HUES6 (cell line): Measurements from ENCODE around the gene TMC6.
"Not testable (repeated sequence)": the region's sequence is repeated elsewhere in the genome, so short reads cannot be mapped to it uniquely, and the experiment has no call there.

Experiments
- H3K27ac ChIP-seq: 2 replicates; pipeline ENCODE4 v1.7.0; 2013; ENCODE audit warnings: low read depth, mild to moderate bottlenecking, low read length, inconsistent platforms
- H3K27me3 ChIP-seq: 2 replicates; pipeline ENCODE4 v1.6.1; 2013; ENCODE audit warnings: low read length; ENCODE audit not compliant: control insufficient read depth, insufficient read depth
- H3K36me3 ChIP-seq: 2 replicates; pipeline ENCODE4 v1.6.1; 2013; ENCODE audit warnings: low read length; ENCODE audit not compliant: control insufficient read depth, insufficient read depth
- H3K4me1 ChIP-seq: 2 replicates; pipeline ENCODE4 v1.6.1; 2013; ENCODE audit warnings: low read length; ENCODE audit not compliant: control insufficient read depth, insufficient read depth
- H3K4me3 ChIP-seq: 2 replicates; pipeline ENCODE4 v1.5.1; 2013; ENCODE audit warnings: low read depth, low read length
- H3K9ac ChIP-seq: one replicate; pipeline ENCODE4 v1.6.1; 2013; ENCODE audit warnings: mild to moderate bottlenecking, low read length
- H3K9me3 ChIP-seq: 2 replicates; pipeline ENCODE4 v1.6.1; 2013; ENCODE audit warnings: low read depth, low read length; ENCODE audit not compliant: control insufficient read depth, insufficient read depth

TMC6 gene

DNA sequence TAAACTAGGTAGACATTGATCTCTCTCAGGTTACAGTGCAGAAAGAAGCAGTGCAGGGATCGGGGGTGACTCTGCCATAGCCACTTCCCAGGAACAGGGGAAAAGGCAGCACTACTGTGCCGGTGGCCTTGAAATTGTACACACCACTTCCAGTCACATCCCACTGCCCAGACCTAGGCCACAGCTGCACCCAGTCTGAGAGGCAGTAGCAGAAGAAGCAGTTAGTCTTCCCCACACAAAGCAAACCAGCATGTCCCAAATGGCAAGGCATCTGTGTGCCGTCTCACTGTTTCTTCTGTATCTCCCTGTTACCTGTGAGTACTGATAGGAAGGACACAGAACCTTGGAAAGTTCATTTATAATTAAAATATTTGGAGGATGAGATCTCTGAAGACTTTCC is 47.0 kb downstream of the TMC6 start:
- no peaks in the 10 kb centered on the region for H3K27me3 ChIP-seq
- no peak overlapping the region for H3K27ac ChIP-seq
- H3K4me1 ChIP-seq, result no peaks in the 10 kb centered on the region
- H3K4me3 ChIP-seq, result no peak overlapping the region
- H3K36me3 ChIP-seq, result peaks cover 65% of the 10 kb centered on the region
- H3K9ac ChIP-seq, result no peak overlapping the region
- H3K9me3 ChIP-seq, result no peaks in the 10 kb centered on the region

DNA sequence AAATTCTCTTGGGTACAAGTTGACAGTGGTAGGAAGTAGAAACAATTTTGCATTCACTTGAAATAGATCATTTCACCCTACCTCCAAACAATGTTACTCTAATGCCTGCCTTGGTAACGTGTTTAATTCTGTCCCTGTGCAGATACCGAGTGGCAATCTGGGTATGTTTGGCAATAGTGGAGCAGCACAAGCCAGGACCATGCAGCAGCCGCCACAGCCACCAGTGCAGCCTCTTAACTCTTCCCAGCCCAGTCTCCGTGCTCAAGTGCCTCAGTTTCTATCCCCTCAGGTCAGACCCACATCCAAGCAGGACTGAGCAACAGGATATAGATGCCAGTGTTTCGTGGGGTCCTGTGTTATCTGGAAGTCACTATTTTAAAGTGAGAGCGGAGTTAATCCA is 49.3 kb downstream of the TMC6 start:
- H3K4me3 ChIP-seq, result no peak overlapping the region
- peaks cover 84% of the 10 kb centered on the region for H3K36me3 ChIP-seq
- no peaks in the 10 kb centered on the region for H3K9me3 ChIP-seq
- no peak overlapping the region for H3K27ac ChIP-seq
- no peaks in the 10 kb centered on the region for H3K4me1 ChIP-seq
- no peaks in the 10 kb centered on the region for H3K27me3 ChIP-seq
- H3K9ac ChIP-seq, result no peak overlapping the region

DNA sequence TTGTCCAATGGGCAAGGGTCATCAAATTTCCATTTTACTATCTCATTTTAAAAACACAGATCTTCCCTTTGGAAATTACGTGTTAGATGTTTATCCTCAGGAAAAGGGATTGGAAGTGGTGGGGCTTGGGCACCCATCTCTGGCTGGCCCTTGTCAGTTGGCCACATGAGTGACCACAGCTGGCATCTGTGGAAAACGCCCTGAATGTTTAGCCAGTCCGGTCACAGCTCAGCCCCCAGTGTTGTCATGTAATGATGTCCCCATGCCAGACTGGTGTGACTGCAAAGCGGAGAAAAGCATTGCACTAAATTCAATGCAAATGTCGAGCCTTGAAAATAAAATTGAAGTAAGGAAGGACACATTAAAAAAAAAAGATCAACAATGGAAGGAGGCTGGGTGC is 53.0 kb downstream of the TMC6 start:
- no peak overlapping the region for H3K4me3 ChIP-seq

DNA sequence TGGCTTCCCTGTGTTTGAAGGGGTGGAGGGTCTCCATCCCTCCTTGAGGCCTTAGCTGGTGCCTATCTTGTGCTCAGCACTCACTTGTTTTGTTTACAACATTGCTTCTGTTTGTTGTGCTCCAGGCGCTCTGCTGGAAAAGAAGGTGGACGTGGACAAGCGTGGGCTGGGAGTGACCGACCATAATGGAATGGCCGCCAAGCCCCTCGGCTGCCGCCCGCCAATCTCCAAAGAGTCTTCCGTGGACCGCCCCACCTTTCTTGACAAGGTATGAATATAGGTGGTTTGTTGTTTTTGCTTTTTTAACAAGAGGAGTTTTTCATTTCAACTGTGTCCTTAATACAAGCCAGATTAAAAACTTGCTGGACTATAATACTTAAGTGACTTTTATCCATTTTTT is 53.5 kb downstream of the TMC6 start:
- no peaks in the 10 kb centered on the region for H3K9me3 ChIP-seq
- H3K4me1 ChIP-seq, result no peaks in the 10 kb centered on the region
- peaks cover 94% of the 10 kb centered on the region for H3K36me3 ChIP-seq
- H3K9ac ChIP-seq, result no peak overlapping the region
- H3K4me3 ChIP-seq, result no peak overlapping the region
- no peak overlapping the region for H3K27ac ChIP-seq
- H3K27me3 ChIP-seq, result no peaks in the 10 kb centered on the region

More for the DNA sequence above, 53.0 kb downstream of the TMC6 start:
- Histone ChIP-seq H3K27ac (no peak overlapping the region), H3K9me3 (no peaks in the 10 kb centered on the region), H3K36me3 (peaks cover 91% of the 10 kb centered on the region), H3K27me3 (no peaks in the 10 kb centered on the region), H3K4me1 (no peaks in the 10 kb centered on the region), H3K9ac (no peak overlapping the region)

DNA sequence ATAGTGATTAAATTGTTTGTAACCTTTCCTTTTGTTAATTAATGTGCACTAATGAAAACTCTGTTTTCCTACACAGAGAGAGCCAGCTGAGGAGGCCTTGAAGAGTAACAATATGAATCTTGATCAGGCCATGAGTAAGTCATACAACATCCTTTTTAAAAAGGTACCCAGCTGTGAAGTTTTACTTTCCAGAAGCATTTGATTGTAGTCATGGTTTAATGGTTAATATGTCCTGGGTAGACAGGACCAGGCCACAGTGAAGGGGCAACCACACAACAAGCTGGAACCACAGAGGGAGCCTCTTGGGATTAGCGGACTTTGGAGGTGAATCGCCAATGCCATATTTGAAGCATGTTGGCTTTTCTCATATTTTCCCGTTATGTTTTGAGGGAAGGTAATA is 55.6 kb downstream of the TMC6 start:
- H3K4me3 ChIP-seq, result no peak overlapping the region
- H3K36me3 ChIP-seq, result peaks cover 92% of the 10 kb centered on the region
- H3K9ac ChIP-seq, result no peak overlapping the region
- no peaks in the 10 kb centered on the region for H3K4me1 ChIP-seq
- no peaks in the 10 kb centered on the region for H3K27me3 ChIP-seq
- H3K9me3 ChIP-seq, result no peaks in the 10 kb centered on the region
- no peak overlapping the region for H3K27ac ChIP-seq

DNA sequence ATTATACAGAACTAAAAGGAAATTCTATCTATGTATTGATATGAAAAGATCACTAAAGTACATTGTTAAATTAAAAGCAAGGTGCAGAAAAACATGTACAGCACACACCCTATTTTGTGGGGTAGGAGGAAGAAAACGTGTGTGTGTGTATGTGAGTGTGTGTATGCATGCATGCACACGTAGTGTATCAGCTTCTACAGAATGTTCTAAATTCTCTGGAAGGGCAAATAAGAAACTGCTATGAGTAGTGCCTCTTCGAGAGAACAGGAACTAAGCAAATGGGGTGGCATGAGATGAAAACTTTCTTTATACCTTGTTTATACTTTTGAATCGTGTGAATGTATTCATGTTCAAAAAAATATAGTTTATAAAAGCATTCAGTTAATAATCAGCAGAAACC is 58.9 kb downstream of the TMC6 start:
- no peaks in the 10 kb centered on the region for H3K27me3 ChIP-seq
- H3K4me3 ChIP-seq, result no peak overlapping the region
- H3K36me3 ChIP-seq, result peaks cover 78% of the 10 kb centered on the region
- H3K9ac ChIP-seq, result no peak overlapping the region
- H3K4me1 ChIP-seq, result no peaks in the 10 kb centered on the region
- H3K27ac ChIP-seq, result no peak overlapping the region
- no peaks in the 10 kb centered on the region for H3K9me3 ChIP-seq

DNA sequence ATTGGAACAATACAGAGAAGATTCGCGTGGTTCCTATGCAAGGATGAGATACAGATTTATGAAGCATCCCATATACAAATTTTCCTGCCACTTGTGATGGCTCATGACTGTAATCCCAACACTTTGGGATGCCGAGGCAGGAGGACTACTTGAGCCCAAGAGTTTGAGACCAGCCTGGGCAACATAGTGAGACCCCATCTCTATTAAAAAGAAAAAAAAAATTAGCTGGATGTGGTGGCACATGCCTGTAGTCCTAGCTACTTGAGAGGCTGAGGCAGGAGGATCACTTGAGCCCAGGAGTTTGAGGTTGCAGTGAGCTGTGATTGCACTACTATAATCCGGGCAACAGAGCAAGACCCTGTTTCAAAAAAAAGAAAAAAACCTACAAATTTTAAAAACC is 61.6 kb downstream of the TMC6 start:
- not testable (repeated sequence) for H3K4me1 ChIP-seq, H3K27me3 ChIP-seq, H3K9me3 ChIP-seq, H3K9ac ChIP-seq, H3K4me3 ChIP-seq, H3K27ac ChIP-seq
- peaks cover 51% of the 10 kb centered on the region for H3K36me3 ChIP-seq

DNA sequence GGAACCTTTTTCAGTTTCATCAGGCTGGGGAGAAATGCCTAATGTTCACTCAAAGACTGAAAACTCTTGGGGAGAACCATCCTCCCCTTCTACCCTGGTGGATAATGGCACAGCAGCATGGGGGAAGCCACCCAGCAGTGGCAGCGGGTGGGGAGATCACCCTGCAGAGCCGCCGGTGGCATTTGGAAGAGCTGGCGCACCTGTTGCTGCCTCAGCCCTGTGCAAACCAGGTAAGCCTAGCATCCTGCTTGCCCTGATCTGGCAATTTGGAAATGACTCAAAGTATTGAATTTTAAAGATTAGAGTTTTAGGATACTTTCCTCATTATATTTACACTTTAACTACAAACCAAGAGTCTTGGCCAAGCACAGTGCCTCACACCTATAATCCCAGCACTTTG is 63.8 kb downstream of the TMC6 start:
- Histone ChIP-seq H3K9ac (no peak overlapping the region), H3K27ac (no peak overlapping the region), H3K4me3 (no peak overlapping the region), H3K36me3 (peaks cover 31% of the 10 kb centered on the region), H3K4me1 (no peaks in the 10 kb centered on the region), H3K9me3 (no peaks in the 10 kb centered on the region), H3K27me3 (no peaks in the 10 kb centered on the region)

DNA sequence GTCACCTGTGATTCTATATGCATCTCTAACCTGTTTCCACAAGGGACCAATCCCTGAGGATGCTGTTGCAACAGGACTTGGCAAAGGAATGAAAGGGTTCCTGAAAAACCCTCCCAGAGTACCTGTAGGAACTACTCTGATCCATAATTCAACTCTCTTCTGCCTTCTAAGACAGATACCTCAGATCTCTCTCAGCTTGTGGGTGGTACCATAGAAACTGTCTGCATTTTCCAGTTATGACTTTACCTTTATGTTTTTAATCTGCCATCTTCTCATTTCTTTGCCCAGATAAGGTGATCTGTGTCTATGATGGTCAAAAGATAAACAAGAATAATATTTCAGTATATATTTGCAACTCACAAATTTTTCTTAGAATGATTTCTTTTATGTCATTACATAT is 65.1 kb downstream of the TMC6 start:
- H3K4me3 ChIP-seq, result no peak overlapping the region

DNA sequence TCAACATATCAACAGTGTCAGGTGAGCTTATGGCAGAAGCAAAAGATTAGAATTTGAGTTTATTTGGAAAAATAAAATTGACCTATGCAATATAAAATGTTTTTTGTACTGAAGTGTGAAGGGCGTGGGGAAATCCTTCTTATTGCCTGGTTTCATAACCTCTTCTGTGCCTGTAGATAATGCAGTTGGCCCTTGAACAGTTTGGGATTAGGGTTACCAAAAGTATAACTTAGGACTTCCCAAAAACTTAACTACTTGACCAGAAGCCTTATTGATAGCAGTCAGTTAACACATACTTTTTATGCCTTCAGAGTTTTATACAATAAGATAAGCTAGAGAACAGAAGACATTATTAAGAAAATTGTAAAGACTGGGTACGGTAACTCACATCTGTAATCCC is 66.0 kb downstream of the TMC6 start:
- no peaks in the 10 kb centered on the region for H3K9me3 ChIP-seq
- H3K36me3 ChIP-seq, result peaks cover 14% of the 10 kb centered on the region
- H3K4me3 ChIP-seq, result no peak overlapping the region
- H3K4me1 ChIP-seq, result no peaks in the 10 kb centered on the region
- H3K27me3 ChIP-seq, result no peaks in the 10 kb centered on the region
- H3K9ac ChIP-seq, result no peak overlapping the region
- H3K27ac ChIP-seq, result no peak overlapping the region

More for the DNA sequence above, 65.1 kb downstream of the TMC6 start:
- no peaks in the 10 kb centered on the region for H3K27me3 ChIP-seq
- no peaks in the 10 kb centered on the region for H3K9me3 ChIP-seq
- no peak overlapping the region for H3K9ac ChIP-seq
- H3K4me1 ChIP-seq, result no peaks in the 10 kb centered on the region
- no peak overlapping the region for H3K27ac ChIP-seq
- peaks cover 20% of the 10 kb centered on the region for H3K36me3 ChIP-seq
